ENCODE results near the gene LRP2BP. TPM values are rescaled to one million over a fixed set of nuclear protein-coding genes. Genes with fewer than 3 reads are reported as not detected.

The LRP2BP gene
- total and polyA plus RNA-seq, 2 of the 13 experiments (the other 11 are each of a cell fraction or from before 2014, with no cell fraction given) = 0.22 to 0.29 TPM

- BruUV-seq (replicated peaks) = no TSS peak
- no peaks in the 10 kb centered on the region for H3K36me3 ChIP-seq (replicated peaks in 1 of 2; ENCODE audit: control insufficient read depth in 1 of 2, insufficient read depth in 2 of 2, low read length in 2 of 2)
- FAIRE-seq (no peak), DNase-seq (ENCODE audit: low spot score) (no peak), ATAC-seq (no peak)
- peaks cover 9% of the 10 kb centered on the region for H3K79me2 ChIP-seq (ENCODE audit: insufficient read depth, low read length)
- ChIA-PET CTCF (ENCODE audit: low intra/inter-chr PET ratio, low total read pairs) (no interaction called here), POLR2A (no interaction called here)
- no peak overlapping the region for H3K9ac ChIP-seq (ENCODE audit: insufficient read depth, low read depth, low read length)
- no peak overlapping the region for H2AFZ ChIP-seq (ENCODE audit: low read length)
- H3K27ac ChIP-seq (ENCODE audit: extremely low read length, insufficient read depth, low read length) = no peak overlapping the region
- peaks cover 15% of the 10 kb centered on the region for H3K4me1 ChIP-seq (ENCODE audit: insufficient read depth, low read length)
- WGBS (ENCODE audit: low lambda C conversion rate) = 23% methylated on average over 4 of the region's 5 CpGs
- no peak overlapping the region for H3K4me2 ChIP-seq (ENCODE audit: low read depth, low read length)
- no peaks in the 10 kb centered on the region for H3K9me3 ChIP-seq (ENCODE audit: low read length)
- in situ Hi-C loops (cut with HindIII; ENCODE audit: extremely low pct_ligation_motif_present, low pct_unique_long_range_greater_than_20kb) = no loop called here
- H3K4me3 ChIP-seq (replicated peaks in 1 of 3; ENCODE audit: insufficient read depth in 1 of 3, low read depth in 2 of 3, low read length in 3 of 3) = no peak overlapping the region
- intact Hi-C loops (cut with micrococcal nuclease; ENCODE audit: unreplicated experiment) = no loop called here
- no peaks in the 10 kb centered on the region; a peak in 2 of 5 replicates for H3K27me3 ChIP-seq (ENCODE audit: control insufficient read depth in 1 of 2, insufficient read depth in 2 of 2, low read length in 2 of 2)
- no peaks in the 10 kb centered on the region for H4K20me1 ChIP-seq (ENCODE audit: insufficient read depth, low read length)
- no peak for TF ChIP-seq ZNF12 (CRISPR knock-in tag; IDR thresholded peaks at IDR 0.05)
- 0 out of 2 replicates have a peak, but pooled peaks have one; percentile 38 for TF ChIP-seq NR2F6 (IDR thresholded peaks at IDR 0.05)
- TF ChIP-seq NR2F6 (CRISPR knock-in tag; IDR thresholded peaks at IDR 0.05) = peak; percentile 53; the same call in 1 of the 2 replicates
- TF ChIP-seq CHD2 (IDR thresholded peaks at IDR 0.05; ENCODE audit: low read depth, low read length) = no peak
- no peak for TF ChIP-seq ZFYVE20 (CRISPR knock-in tag; IDR thresholded peaks at IDR 0.05; ENCODE audit: borderline replicate concordance, low read depth)
- 0 out of 2 replicates have a peak, but pooled peaks have one; percentile 7 for TF ChIP-seq CTCF (CRISPR knock-in tag; IDR thresholded peaks at IDR 0.05)
- TF ChIP-seq RARA (CRISPR knock-in tag; IDR thresholded peaks at IDR 0.05) = peak; percentile 34; the same call in 1 of the 2 replicates
- TF ChIP-seq FOXP4 (CRISPR knock-in tag; IDR thresholded peaks at IDR 0.05) = no peak
- peak; percentile 21; the same call in 1 of the 2 replicates for TF ChIP-seq ZNF281 (CRISPR knock-in tag; IDR thresholded peaks at IDR 0.05; ENCODE audit: borderline replicate concordance)
- no peak for TF ChIP-seq ZNF7 (CRISPR knock-in tag; IDR thresholded peaks at IDR 0.05)
- no peak for TF ChIP-seq RNF2 (conservative IDR thresholded peaks at IDR 0.05; ENCODE audit: low read depth)
- TF ChIP-seq PAF1 (CRISPR knock-in tag; IDR thresholded peaks at IDR 0.05) = no peak
- no peak for TF ChIP-seq ZNF225 (CRISPR knock-in tag; IDR thresholded peaks at IDR 0.05)
- TF ChIP-seq MTF1 (CRISPR knock-in tag; IDR thresholded peaks at IDR 0.05) = no peak
- TF ChIP-seq ZNF382 (CRISPR knock-in tag; IDR thresholded peaks at IDR 0.05; ENCODE audit: borderline replicate concordance) = no peak
- no peak for TF ChIP-seq CAMTA2 (CRISPR knock-in tag; IDR thresholded peaks at IDR 0.05; ENCODE audit: borderline replicate concordance)
- TF ChIP-seq ZNF816 (CRISPR knock-in tag; IDR thresholded peaks at IDR 0.05; ENCODE audit: borderline replicate concordance) = no peak
- TF ChIP-seq FOXO1 (CRISPR knock-in tag; IDR thresholded peaks at IDR 0.05) = no peak
- TF ChIP-seq IRF1 (CRISPR knock-in tag; IDR thresholded peaks at IDR 0.05; ENCODE audit: low read depth) = no peak
Measured at GRCh38 chr4:185429660-185430059, 33.9 kb upstream of the LRP2BP start.

Measured in HepG2 (cell line).